Measurements from ENCODE around the gene RBPJ. TPM values are rescaled to one million over a fixed set of nuclear protein-coding genes. Genes with fewer than 3 reads are reported as not detected.

The RBPJ gene
- total RNA-seq, 1 donor from 2014 or later, result 83.5 TPM

DNA sequence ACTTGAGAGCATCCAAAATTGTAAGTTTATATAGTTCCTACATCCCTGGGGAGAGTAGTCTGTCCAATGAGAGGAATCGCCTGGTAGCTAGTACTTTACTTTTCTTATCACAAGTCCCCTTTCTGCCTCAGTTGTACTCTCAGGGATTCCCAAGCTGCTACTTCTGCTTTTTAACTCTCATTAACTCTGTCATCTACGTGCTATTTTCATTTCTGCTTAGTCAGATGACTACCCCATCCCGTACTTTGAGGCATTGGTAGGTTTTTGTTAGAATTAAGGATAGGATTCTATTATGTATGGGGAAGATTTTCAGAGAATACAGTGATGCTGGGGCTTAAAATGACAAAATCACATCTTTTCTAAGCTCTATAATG is 24.7 kb downstream of the RBPJ start:
- Mint-ChIP-seq H3K4me3 (no peak overlapping the region), H3K4me1 (peaks cover 37% of the 10 kb centered on the region), H3K36me3 (peaks cover 2% of the 10 kb centered on the region), H3K27ac (no peak overlapping the region), H3K9me3 (no peaks in the 10 kb centered on the region), H3K27me3 (ENCODE audit: low read depth) (no peaks in the 10 kb centered on the region)
- TF ChIP-seq, protein P1, sequence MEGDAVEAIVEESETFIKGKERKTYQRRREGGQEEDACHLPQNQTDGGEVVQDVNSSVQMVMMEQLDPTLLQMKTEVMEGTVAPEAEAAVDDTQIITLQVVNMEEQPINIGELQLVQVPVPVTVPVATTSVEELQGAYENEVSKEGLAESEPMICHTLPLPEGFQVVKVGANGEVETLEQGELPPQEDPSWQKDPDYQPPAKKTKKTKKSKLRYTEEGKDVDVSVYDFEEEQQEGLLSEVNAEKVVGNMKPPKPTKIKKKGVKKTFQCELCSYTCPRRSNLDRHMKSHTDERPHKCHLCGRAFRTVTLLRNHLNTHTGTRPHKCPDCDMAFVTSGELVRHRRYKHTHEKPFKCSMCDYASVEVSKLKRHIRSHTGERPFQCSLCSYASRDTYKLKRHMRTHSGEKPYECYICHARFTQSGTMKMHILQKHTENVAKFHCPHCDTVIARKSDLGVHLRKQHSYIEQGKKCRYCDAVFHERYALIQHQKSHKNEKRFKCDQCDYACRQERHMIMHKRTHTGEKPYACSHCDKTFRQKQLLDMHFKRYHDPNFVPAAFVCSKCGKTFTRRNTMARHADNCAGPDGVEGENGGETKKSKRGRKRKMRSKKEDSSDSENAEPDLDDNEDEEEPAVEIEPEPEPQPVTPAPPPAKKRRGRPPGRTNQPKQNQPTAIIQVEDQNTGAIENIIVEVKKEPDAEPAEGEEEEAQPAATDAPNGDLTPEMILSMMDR (IDR thresholded peaks at IDR 0.05; ENCODE audit: unreplicated experiment), result no peak
- DNase-seq (ENCODE audit: low spot score in 2 of 2, unreplicated experiment in 2 of 2), result no peak

DNA sequence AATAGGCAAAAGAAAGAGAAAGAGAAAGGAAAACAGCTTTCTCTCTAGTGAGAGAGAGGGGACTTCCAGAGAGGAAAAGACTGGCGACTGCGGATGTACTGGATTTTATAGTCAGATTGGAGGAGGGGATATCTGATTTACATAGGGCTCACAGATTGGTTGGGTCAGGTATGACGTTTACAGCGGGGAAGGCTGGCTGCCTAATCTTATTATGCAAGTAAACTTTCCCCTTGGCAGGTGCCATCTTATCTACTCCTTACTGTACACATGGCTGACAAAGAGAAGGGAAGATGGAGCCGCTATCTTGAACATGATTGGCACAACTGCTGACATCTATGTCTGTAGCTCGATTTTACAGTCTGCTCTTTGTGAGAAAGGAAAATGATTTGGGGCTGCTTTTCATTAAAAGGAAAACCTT is 25.4 kb downstream of the RBPJ start:
- H3K9me3 Mint-ChIP-seq, result no peaks in the 10 kb centered on the region
- no peak overlapping the region for H3K4me3 Mint-ChIP-seq
- no peaks in the 10 kb centered on the region for H3K27me3 Mint-ChIP-seq (ENCODE audit: low read depth)
- H3K27ac Mint-ChIP-seq, result no peak overlapping the region
- H3K36me3 Mint-ChIP-seq, result peaks cover 2% of the 10 kb centered on the region
- TF ChIP-seq, protein P1 (IDR thresholded peaks at IDR 0.05; ENCODE audit: unreplicated experiment), result no peak
- peaks cover 32% of the 10 kb centered on the region for H3K4me1 Mint-ChIP-seq
- no peak for DNase-seq (ENCODE audit: low spot score in 2 of 2, unreplicated experiment in 2 of 2)

DNA sequence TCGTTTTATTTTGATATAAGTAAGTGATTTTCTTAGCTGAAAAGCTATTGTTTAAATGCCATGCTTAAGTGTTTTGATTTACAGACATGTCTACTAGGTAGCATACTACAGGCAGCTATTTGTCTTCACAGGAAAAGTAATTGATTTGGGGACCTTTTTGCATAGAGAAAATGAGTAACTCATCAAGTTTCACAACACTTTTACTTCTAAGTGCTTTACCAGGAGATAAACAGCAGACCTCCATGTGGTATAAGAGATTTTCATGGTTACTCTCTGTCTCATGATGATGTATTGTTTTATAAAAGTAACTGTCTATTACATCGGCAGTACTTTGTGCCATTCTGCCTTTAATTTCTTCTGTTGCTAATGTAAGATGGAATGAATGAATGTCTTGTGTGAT is 28.7 kb downstream of the RBPJ start:
- H3K27ac Mint-ChIP-seq, result peak overlapping the region; percentile 13
- no peaks in the 10 kb centered on the region for H3K9me3 Mint-ChIP-seq
- no peak for DNase-seq (ENCODE audit: low spot score in 2 of 2, unreplicated experiment in 2 of 2)
- H3K4me3 Mint-ChIP-seq, result no peak overlapping the region
- H3K4me1 Mint-ChIP-seq, result peaks cover 12% of the 10 kb centered on the region
- TF ChIP-seq, protein P1 (IDR thresholded peaks at IDR 0.05; ENCODE audit: unreplicated experiment), result no peak
- no peaks in the 10 kb centered on the region for H3K27me3 Mint-ChIP-seq (ENCODE audit: low read depth)
- peaks cover 2% of the 10 kb centered on the region for H3K36me3 Mint-ChIP-seq

DNA sequence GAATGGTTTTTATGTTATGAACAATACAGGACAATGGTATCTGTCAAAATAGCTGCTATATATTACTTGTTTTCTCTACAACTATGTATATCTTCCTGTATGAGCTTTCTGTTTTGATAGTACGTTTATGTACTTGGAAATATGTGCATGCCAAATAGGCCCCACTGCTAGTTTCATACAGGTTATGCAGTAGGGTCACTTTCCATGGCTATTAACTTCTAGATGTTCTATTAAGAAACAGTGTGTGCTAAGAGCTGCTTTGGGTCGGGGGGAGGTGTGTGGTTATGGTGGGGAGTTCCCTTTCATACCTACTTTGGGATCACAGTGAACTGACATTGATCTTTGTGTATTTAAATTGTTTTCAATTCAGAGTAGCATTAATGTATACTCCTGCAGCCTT is 30.9 kb downstream of the RBPJ start:
- DNase-seq (ENCODE audit: low spot score in 2 of 2, unreplicated experiment in 2 of 2), result no peak
- no peak overlapping the region for H3K27ac Mint-ChIP-seq
- no peaks in the 10 kb centered on the region for H3K9me3 Mint-ChIP-seq
- TF ChIP-seq, protein P1 (IDR thresholded peaks at IDR 0.05; ENCODE audit: unreplicated experiment), result no peak
- no peaks in the 10 kb centered on the region for H3K27me3 Mint-ChIP-seq (ENCODE audit: low read depth)
- peaks cover 2% of the 10 kb centered on the region for H3K36me3 Mint-ChIP-seq
- H3K4me1 Mint-ChIP-seq, result peaks cover 7% of the 10 kb centered on the region
- no peak overlapping the region for H3K4me3 Mint-ChIP-seq

DNA sequence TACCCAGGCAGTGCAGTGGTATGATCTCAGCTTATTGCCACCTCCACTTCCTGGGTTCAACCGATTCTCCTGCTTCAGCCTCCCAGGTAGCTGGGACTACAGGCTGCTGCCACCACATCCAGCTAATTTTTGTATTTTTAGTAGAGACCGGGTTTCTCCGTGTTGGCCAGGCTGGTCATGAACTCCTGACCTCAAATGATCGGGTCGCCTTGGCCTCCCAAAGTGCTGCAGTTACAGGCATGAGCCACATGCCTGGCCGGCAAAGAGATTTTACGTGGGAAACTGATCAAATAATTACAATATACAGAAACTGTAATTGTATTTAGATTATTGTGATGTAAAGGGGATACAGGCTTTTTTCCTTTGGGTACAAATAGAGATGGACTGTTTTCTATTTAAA is 33.7 kb downstream of the RBPJ start:
- Mint-ChIP-seq H3K27ac (no peak overlapping the region), H3K4me1 (peaks cover 5% of the 10 kb centered on the region), H3K9me3 (no peaks in the 10 kb centered on the region), H3K4me3 (no peak overlapping the region), H3K27me3 (ENCODE audit: low read depth) (no peaks in the 10 kb centered on the region), H3K36me3 (no peaks in the 10 kb centered on the region)
- no peak for DNase-seq (ENCODE audit: low spot score in 2 of 2, unreplicated experiment in 2 of 2)
- TF ChIP-seq, protein P1 (IDR thresholded peaks at IDR 0.05; ENCODE audit: unreplicated experiment), result no peak

Data from mesothelial cell of epicardium (in vitro differentiated cells).